ELR (cell line): ENCODE measurements around the gene FGF14.

Experiments used
- DNase-seq: peaks from one replicate; pipeline ENCODE4 v3.0.0-alpha.2; 2015; ENCODE audit warnings: low read depth

The FGF14 gene

DNA sequence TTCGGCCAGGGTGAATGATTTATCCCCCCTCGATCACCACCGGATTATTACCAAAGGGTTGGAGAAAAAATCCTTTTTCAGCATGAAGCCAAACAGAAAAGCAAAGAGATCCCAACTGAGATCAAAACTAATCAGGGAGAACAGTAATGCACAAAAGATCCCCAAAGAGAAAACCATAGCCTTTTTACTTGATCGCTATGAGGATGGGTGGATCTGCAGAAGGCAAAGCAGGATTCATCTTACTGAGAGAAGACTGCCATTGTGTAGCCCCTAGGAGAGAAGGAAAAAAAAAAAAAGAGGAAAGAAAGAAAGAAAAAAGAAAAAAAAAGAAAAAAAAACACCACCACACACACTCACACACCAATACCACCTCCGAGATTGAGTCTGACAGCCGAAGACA, at the start of gene FGF14:
Gene FGF14, minus strand, starts transcription at position 283 of the 400 bp plus-strand sequence.
- DNase-seq, result no peak

- no peak for DNase-seq
Observed at GRCh38 chr13:102443249-102443648, 41.4 kb upstream of the FGF14 start.

GRCh38 chr13:102441085-102441484, 39.2 kb upstream of the FGF14 start:
- no peak for DNase-seq

- DNase-seq, result no peak
Observed at GRCh38 chr13:102440259-102440936, 38.5 kb upstream of the FGF14 start.

GRCh38 chr13:102422690-102423089, 20.8 kb upstream of the FGF14 start:
- DNase-seq, result no peak

GRCh38 chr13:102405499-102406100, 3.8 kb upstream of the FGF14 start:
- DNase-seq, result peak; percentile 9

- peak; percentile 10 for DNase-seq
Observed at GRCh38 chr13:102402290-102402689, 442 bp upstream of the FGF14 start.

DNA sequence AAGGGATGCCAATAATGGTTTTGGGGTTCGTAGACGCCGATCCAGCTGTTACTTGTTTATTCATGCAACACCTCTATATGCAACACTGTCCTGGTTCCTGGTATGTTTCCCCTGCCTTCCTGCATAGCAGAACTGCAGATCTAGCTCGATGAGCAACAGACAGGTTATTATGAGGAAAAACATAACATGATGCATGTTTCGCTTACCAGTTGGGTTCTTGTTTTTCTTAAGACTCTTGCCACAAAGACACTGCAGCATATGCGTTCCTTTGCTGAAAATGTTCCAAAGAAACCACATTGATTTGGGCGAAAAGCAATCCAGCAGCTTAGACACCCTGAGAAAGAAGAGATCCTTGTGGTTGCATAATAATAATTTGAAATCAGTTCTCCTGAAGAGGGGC, 583 bp downstream of the FGF14 start:
- no peak for DNase-seq

DNA sequence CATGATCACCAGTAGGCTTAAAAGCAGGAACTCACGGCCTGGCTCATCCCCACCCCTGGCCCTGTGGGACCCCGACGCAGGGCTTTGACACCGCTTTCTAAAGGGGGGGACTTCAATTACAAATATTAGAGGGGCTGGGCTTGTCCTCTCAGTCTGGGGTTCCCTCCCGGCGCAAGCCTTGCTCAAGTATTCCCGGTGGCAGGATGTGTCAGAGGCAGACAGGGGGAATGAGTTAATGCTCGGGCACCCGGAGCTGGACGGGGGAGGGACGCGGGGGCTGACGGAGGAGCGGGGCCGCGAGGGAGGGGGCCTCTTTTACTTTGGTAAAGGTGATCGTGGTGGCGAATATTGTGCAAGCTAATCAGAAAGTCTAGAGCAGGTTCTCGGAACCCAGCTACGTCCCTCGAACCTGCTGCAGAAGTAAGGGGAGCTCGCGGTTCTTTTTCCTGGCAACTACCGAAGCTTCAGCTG, 1.1 kb downstream of the FGF14 start:
- no peak for DNase-seq

DNA sequence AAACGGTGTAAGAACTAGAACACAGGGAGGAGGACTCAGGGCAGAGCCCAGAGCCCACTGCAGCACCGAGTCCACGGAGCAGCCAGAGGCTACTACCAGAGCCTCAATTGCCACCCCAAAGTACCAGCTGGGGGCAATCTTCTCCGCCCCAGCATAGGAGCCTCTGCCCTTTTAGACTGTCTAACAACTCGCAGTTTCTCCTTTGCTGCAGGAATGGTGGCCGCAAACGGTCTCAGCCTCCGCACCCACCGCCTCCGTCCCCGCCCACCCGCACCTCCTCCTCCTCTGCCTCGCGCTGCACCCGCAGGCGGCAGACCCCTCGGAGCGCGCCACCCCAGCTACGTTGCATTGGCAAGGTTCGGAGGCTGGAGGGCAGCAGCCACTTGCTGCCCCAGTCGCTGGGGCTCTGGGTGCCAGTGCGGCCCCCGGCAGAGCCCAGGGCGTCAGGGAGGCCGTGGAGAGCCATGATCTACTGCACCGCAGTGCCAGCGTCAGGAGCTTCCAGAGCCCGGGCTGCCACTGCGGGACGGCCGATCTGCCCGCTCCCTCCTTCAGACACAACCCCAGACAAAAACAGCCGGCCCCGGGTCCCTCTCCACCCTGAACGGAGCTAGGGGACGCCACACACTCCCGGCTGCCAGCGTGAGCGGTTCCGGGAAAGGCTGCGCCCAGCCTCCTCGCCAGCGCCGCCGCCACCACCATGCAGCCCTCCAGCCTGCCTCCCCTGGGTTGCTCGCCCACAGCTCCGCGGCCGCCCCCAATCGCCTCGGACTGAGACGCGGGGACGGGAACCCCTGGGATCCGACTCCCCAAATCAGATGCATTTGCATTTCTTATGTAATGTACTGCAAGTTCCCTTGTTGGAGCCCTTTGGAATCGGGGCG, 1.8 kb downstream of the FGF14 start:
- DNase-seq, result no peak

DNA sequence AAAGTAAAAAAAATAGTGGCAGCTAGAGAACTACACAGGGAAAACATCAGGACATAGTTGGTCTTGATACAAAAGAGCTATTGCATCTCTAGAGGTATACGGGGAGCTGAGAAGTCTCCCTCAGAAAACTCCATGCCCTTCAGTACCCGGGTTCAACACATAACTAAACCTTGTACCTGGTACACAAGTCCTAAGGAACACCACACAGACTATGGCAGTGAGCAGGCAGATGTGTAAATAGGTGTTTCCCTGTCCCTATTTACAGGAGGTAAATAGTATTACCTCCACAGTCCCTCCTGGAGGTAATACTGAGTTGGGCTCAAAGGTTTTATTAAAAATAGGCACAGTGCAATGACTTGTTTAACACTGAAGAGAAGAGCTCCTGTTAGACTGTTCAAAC, 5.9 kb downstream of the FGF14 start:
- no peak for DNase-seq

DNA sequence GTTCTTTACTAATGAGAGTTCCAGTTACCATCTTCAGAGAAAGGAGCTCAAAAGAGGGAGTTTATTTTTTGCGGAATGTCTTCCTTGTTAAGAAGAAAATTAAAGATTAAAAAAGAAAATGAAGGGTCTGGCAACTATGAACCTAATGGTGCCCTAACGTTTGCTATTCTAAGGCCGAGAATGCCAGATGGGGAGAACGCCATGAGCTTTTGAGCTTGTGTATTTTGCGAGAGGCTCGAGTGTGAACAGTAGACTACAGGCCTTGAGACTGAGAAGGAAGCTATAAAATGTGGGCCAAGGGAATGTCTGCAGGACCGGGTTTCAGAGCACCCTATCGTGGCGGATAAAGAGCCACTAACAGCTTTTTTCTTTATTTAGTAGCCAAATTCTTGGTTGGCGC, 6.7 kb downstream of the FGF14 start:
- DNase-seq, result no peak

DNA sequence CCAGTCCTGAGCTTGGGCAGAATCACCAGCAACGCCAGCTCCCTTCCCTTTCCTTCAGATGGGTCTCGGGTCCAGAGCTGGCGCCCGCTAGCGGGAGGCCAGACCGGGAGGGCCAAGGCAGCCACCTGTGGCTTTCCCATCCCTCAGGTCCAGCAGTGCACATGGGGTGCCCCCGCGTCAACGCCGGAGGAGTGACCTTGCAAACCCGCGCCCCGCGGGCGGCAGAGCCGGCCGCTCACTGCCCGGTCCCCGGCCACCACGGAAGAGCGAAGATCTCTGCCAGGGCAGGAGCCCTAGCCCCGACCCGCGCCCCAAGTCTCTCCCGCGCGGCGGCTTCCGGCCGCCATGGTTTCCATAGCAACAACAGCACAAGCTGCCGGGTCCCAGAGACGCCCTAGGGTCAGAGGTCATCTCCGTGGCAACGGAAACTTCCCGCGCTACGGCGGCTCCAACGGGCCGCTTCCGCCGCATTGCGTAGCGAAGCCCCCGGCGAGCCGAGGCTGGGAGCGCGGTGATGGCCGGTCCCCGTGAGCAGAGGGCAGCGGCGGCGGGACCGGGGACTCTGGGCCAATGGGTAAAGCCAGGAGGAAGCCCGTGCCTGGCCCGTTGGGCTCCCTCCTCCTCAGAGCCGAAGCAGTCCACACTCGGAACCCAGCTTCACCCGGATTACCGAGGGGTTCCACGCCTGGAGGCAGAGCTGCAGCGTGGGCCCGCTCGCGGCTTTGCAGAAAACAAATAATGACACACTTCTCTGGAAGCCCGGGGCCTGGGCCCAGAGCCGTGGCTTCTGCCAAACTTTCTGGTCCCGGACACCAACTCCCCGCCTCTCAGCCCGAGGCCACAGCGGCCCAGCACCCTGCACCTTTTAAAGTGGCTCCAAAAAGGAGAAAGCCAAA, 7.4 kb downstream of the FGF14 start:
- peak; percentile 70 for DNase-seq

GRCh38 chr13:102392481-102393209, 9.2 kb downstream of the FGF14 start:
- DNase-seq, result peak; percentile 13

GRCh38 chr13:102386461-102386860, 15.4 kb downstream of the FGF14 start:
- DNase-seq, result no peak

DNA sequence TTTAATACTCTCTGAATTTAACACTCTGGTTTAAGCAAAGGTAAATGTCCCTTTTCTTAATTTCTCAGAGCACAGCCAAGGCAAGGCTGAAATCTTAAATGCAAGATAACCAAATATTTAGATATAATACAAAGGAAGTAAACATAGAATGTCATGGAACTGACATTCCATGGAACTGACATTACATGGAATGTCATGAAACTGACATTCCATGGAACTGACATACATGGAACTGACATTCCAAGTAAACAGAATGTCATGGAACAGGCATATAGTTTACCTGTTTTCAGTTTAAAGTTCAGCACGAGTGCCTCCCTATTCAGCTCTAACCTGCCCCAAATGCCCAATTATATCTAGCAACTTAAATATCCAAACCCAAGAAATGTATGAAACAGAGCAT, 21.8 kb downstream of the FGF14 start:
- no peak for DNase-seq

GRCh38 chr13:102376318-102376717, 25.5 kb downstream of the FGF14 start:
- no peak for DNase-seq

GRCh38 chr13:102374726-102375125, 27.1 kb downstream of the FGF14 start:
- DNase-seq, result no peak

GRCh38 chr13:102374233-102374632, 27.6 kb downstream of the FGF14 start:
- no peak for DNase-seq

DNA sequence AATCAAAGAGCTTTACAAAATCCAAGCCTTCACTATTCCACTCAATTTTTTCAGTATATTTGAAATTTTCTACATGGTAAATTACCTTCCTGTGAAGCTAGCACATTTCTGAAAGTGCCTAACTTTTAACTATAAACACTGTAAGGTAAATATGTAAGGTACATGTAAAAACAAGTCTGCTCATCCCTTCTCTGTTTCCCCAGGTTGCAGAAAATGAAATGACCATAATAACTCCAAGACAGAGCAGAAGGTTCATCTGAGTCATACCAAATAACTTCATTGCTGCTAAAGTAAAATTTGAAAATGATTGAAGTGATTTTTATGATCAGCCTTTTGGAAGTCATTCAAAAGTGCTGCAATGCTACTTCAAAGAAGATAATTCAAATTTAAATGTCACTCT, 28.6 kb downstream of the FGF14 start:
- no peak for DNase-seq

DNA sequence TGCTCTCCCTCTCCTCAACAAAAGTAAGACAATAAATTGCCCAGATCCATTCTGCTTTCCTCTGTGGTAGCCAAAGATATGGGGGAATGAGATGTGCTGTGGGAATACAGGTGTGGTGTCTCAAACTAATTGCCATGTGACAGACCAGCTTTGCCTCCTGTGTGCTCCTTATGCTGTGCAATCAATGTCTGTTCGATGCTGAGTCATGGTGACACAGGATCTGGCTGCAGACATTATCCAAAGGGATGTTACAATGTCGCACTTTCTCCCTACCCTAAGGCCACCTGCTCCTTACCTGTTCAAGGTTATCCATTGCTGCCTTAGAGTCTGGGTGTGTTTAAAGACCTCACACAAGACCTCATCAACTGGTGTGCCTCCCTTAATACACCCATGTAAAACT, 32.5 kb downstream of the FGF14 start:
- no peak for DNase-seq
